Naive thymus-derived CD8-positive, alpha-beta T cell (primary cell): Measurements from ENCODE around the gene RGPD4. TPM values are rescaled to one million over a fixed set of nuclear protein-coding genes. Genes with fewer than 3 reads are reported as not detected.

Source experiments
- ATAC-seq, 2 donors: fragments of 150-1000 bp; cut with Tn5 transposase in 1 of 2; sonication (Bioruptor Pico), chemical (Tn5 transposase) in 1 of 2; 1 replicate in 1 of 2; 2 replicates in 1 of 2; pipeline ENCODE4 v1.10.0; 2021; ENCODE audit warnings: mild to moderate bottlenecking in 2 of 2, moderate library complexity in 2 of 2
- POLR2A ChIA-PET: fragments of 350-600 bp; sonication (Branson Sonifier 250); formaldehyde crosslinking; loops from one replicate; lab custom pipeline; 2021; ENCODE audit warnings: antibody characterized with exemption; lab: Charles Lee
- DNase-seq, 10 donors: peaks; one replicate each; pipeline versions ENCODE4 v3.0.0 to v3.0.0-alpha.2; 2020 to 2022
- H3K27ac Mint-ChIP-seq, 10 donors: one replicate each; pipeline ENCODE4 v1.8.0; 2020 to 2022; ENCODE audit warnings: mild to moderate bottlenecking in 10 of 10, mixed read lengths in 10 of 10, moderate library complexity in 4 of 10, inconsistent platforms in 1 of 10
- H3K27me3 Mint-ChIP-seq, 5 donors: one replicate each; pipeline ENCODE4 v1.8.0; 2021 to 2022; ENCODE audit warnings: mixed read lengths in 5 of 5
- H3K36me3 Mint-ChIP-seq, 3 donors: one replicate each; pipeline ENCODE4 v1.8.0; 2020 to 2022; ENCODE audit warnings: mixed read lengths in 3 of 3, mild to moderate bottlenecking in 2 of 3, inconsistent platforms in 1 of 3
- H3K4me1 Mint-ChIP-seq, 4 donors: one replicate each; pipeline ENCODE4 v1.8.0; 2021 to 2022; ENCODE audit warnings: mixed read lengths in 4 of 4
- H3K4me3 Mint-ChIP-seq, 10 donors: one replicate each; pipeline ENCODE4 v1.8.0; 2020 to 2022; ENCODE audit warnings: mild to moderate bottlenecking in 10 of 10, mixed read lengths in 10 of 10, moderate library complexity in 6 of 10, inconsistent platforms in 1 of 10
- H3K9me3 Mint-ChIP-seq, 9 donors: one replicate each; pipeline ENCODE4 v1.8.0; 2020 to 2022; ENCODE audit warnings: mixed read lengths in 9 of 9, mild to moderate bottlenecking in 3 of 9, inconsistent platforms in 1 of 9, moderate library complexity in 1 of 9
- polyA plus RNA-seq, 3 donors: library from polyadenylated mRNA; unstranded; fragments of 300-500 nt; fragmentation: Illumina TruSeq; gene quantifications; one replicate each; pipeline ENCODE4 v1.2.3, GENCODE V29; 2021
- total RNA-seq, 8 experiments: library from RNA in 2 of 8; stranded (reverse) in 2 of 8; gene quantifications; one replicate each; pipeline ENCODE4 v1.2.3 and lab custom pipeline; 2021 to 2026

Gene RGPD4
- total and polyA plus RNA-seq, 5 experiments from 2014 or later = 0.83 to 0.88 TPM; not detected in 3

- no peaks in the 10 kb centered on the region for H3K4me1 Mint-ChIP-seq
- POLR2A ChIA-PET = no interaction called here
Observed at GRCh38 chr2:107936433-107937359, 110.0 kb downstream of the RGPD4 start.

More at GRCh38 chr2:107936433-107937359, 110.0 kb downstream of the RGPD4 start:
- Mint-ChIP-seq H3K9me3 (peaks cover 0 to under 1% (median 0%) of the 10 kb centered on the region in 9 donors), H3K36me3 (no peaks in the 10 kb centered on the region), H3K4me3 (no peak overlapping the region), H3K27me3 (peaks cover 0 to 19% (median 8%) of the 10 kb centered on the region in 5 donors), H3K27ac (no peak overlapping the region)
- DNase-seq (no peak), ATAC-seq (no peak)

Other genes starting within 250 kb of the RGPD4 start
- not detected for gene SLC5A7, start 159.6 kb downstream of the RGPD4 start, total RNA-seq
- not detected for gene SLC5A7, start 159.6 kb downstream of the RGPD4 start, polyA plus RNA-seq